GM19193 (cell line): ENCODE results near the gene LGALS7.

Source experiments
- POLR2A ChIP-seq: IDR thresholded peaks from 4 replicates; pipeline ENCODE4 v1.6.1; 2011; ENCODE audit not compliant: insufficient read depth, insufficient read length; ENCODE audit errors: extremely low read depth

The LGALS7 gene

DNA sequence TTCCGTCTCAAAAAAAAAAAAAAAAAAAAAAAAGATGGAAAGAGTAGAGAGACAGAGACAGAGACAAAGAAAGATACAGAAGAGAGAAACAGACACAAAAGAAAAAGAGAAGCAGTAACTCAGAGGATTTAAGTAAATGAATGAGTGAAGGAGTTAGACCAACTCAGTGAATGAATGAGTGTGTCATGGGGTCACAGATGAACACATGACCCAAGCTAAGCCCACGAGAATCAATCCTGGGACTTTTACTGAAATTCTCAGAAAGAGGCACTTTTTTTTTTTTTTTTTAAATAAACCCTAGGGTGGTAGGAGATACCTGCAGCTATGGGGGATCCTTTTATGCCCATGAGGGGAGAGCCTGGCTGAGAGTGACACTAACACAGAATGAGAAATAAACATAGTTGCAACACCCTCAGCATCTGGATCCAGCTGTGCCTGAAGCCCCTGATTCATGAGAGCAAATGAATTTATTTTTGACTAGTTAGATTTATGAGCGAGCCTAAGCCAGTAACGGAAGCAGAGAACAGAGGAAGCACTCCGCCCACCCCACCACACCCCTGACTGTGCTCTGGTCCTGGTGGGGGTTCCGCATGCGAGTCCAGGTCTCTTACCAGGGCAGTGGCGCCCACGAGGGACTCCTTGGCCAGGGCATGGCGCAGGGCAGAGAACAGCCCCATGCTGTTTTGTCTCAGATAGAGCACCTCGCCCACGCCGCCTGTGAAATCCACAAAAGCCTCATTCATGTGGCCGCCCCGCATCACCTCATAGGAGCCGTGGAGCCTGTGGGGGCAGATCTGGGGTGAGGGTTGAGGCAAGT, 33.7 kb downstream of the LGALS7 start:
- no peak for TF ChIP-seq POLR2A

DNA sequence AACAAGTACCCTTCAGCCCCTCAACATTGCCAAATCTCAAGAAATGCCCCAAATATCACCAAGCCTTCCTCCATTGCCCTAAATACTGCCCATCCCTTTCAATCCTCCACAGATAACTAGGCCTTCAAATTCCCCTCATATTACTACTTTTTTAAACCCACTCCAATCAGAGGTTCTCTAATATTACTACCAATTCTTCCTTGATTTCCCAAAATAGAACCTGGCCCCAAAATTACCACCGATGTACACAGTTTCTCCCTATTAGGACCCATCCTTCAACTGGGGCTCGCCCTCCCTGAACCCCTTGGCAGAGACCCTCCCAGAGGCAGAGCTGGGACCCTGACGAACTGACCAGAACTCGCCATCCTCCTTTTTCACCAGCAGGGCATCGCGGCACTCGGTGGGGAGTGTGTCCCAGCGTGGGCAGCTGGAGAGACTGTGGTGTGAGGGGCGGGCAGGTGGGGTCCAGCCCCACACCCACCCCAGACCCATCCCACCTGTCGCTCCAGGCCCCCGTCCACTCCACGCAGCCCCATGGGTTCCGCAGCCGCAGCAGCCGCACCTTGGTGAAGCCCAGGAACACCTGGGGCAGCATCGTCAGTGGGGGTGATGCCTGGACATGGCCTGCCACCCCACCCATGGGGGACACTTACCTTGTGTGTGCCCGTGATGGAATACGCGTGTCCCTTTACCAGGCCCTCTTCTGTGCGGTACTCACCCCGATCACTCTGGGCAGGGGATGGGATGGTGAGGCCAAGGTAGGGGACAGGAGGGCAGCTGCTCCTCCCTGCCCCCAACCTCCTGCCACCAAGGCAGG, 35.2 kb downstream of the LGALS7 start:
- TF ChIP-seq POLR2A, result no peak

- no peak for TF ChIP-seq POLR2A
These were observed 35.9 kb downstream of the LGALS7 start for GRCh38 chr19:38737281-38737865.

DNA sequence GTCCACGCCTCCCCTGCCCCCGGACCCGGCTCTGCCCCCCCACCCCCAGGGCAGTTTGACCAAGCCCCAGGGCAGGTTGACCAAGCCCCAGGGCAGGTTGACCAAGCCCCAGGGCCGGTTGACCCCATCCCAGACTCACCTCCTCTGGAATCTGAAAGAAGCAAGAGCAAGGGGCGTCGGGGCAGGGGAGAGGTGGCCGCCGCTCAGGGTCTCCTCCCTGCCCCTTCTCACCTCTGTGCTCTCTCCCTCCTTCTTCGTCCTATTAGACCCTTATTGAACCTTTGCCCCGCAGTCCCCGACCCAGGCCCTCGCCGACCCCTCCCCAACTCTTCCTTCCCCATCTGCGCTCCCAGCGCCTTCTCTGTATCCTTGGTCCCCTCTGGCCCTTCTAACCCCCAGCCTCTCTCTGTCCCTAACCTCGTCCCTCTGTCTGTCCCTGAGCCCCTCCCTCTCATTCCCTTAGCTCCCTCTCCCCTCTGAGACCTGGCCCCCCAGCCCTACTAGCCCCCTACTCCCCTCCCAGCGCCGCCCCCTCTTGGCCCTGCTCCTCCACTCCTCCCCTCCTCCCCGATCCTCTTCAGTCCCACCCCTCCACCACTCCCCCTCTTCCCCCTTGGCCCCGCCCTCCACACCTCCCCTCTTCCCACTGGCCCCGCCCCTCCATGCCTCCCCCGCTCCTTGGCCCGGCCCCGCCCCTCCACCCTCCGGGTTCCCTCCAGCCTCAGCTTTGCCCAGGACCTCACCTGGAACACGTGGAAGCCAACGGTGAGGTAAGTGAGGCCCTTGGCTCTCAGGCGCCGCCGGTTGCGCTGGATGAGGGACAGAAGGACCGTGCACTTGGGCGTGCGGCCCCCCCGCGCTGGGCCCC, 36.7 kb downstream of the LGALS7 start:
- TF ChIP-seq POLR2A, result no peak

GRCh38 chr19:38736036-38736412, 37.3 kb downstream of the LGALS7 start:
- no peak for TF ChIP-seq POLR2A

DNA sequence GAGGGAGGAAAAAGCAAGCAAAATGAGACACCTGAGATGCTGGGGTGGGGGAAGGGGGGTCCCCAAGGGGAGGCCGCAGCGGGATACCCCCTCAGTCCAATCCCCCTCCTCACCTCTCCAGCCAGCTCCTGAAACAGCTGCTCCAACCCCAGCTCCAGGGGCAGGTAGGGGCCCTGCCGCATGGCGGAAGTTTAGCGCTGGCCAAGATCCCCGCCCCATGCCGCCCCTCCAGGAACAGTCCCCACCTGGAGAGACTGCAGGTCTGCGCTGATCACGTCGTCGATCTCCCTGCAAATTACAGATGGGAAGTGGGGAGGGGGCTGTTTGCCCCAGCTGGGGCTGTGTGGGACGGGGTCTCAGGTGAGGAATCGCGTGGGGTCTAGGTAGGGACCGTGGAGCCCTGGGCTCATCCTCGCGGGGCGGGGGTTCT, 38.0 kb downstream of the LGALS7 start:
- TF ChIP-seq POLR2A, result no peak

GRCh38 chr19:38734426-38735256, 38.7 kb downstream of the LGALS7 start:
- TF ChIP-seq POLR2A, result peak; percentile 10

GRCh38 chr19:38734176-38734425, 39.2 kb downstream of the LGALS7 start:
- TF ChIP-seq POLR2A, result peak; percentile 4

- peak; percentile 7 for TF ChIP-seq POLR2A
These were observed 39.7 kb downstream of the LGALS7 start for GRCh38 chr19:38733493-38734175.

- no peak for TF ChIP-seq POLR2A
These were observed 40.1 kb downstream of the LGALS7 start for GRCh38 chr19:38733241-38733492.

GRCh38 chr19:38731654-38732301, 41.5 kb downstream of the LGALS7 start:
- TF ChIP-seq POLR2A, result no peak

DNA sequence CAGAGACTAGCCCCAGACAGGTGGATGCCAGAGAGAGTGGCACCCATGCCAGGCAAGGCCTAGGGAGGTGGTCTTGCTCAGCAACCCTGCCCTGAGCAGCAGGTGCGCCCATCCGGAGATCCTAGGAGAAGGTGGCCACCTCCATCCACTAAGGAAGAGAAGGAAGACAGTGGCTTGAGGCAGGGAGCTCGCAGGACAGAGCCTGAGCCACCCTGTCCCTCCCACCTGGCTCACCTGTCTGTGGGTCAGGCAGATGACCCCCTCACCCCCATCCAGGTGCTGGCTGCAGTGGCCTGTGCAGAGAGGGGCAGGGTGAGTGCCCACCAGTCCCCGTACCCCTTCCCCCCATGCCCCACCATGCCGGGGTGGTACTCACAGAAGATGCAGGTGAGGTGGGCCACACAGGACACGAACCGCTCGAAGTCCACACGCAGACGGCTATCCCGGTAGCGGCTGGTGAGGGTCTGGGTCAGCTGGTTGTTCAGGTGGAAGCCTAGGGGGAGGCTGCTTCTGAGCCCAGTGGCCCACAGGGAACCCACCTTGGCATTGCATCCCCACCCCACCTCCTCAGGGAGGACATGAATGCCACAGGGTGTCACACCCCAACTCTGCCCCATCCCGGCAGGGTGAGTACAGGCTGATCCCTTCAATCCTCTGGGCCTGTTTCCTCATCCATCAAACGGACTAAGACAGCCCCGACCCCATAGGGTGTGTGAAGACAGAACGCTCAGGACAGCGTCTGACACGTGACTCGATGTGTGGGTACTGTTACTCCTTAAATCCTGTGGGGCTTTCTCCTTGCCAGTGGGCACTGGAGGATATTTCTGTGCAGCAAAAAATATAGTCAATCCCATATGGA, 42.4 kb downstream of the LGALS7 start:
- no peak for TF ChIP-seq POLR2A

- TF ChIP-seq POLR2A, result no peak
These were observed 42.9 kb downstream of the LGALS7 start for GRCh38 chr19:38730470-38730730.
